ENCODE results near the gene SENP1.

The SENP1 gene

GRCh38 chr12:48017921-48018617 lies 87.8 kb downstream of the SENP1 start:
- Histone ChIP-seq H3F3A (ENCODE audit: low read depth) (no peaks in the 10 kb centered on the region), H4K20me1 (ENCODE audit: insufficient read depth, low read length, poor library complexity, severe bottlenecking) (no peaks in the 10 kb centered on the region), H3K4me2 (ENCODE audit: low read depth, low read length, poor library complexity, severe bottlenecking) (no peak overlapping the region), H3K4me1 (ENCODE audit: insufficient read depth, low read length, poor library complexity, severe bottlenecking) (no peaks in the 10 kb centered on the region), H3K9me2 (replicated peaks; ENCODE audit: low read depth, low read length) (no peaks in the 10 kb centered on the region), H3K79me2 (ENCODE audit: insufficient read depth, low read length) (no peaks in the 10 kb centered on the region), H3K9ac (ENCODE audit: low read depth, low read length, poor library complexity, severe bottlenecking) (no peak overlapping the region), H3K4me3 (ENCODE audit: low read length, poor library complexity, severe bottlenecking) (no peak overlapping the region), H2AFZ (ENCODE audit: low read length) (no peak overlapping the region), H3K36me3 (ENCODE audit: insufficient read depth, low read length) (no peaks in the 10 kb centered on the region), H3K9me3 (ENCODE audit: insufficient read depth, low read depth, low read length) (no peaks in the 10 kb centered on the region), H3K27me3 (ENCODE audit: insufficient read depth, low read length, poor library complexity, severe bottlenecking) (no peaks in the 10 kb centered on the region)
- TF ChIP-seq, protein P1, sequence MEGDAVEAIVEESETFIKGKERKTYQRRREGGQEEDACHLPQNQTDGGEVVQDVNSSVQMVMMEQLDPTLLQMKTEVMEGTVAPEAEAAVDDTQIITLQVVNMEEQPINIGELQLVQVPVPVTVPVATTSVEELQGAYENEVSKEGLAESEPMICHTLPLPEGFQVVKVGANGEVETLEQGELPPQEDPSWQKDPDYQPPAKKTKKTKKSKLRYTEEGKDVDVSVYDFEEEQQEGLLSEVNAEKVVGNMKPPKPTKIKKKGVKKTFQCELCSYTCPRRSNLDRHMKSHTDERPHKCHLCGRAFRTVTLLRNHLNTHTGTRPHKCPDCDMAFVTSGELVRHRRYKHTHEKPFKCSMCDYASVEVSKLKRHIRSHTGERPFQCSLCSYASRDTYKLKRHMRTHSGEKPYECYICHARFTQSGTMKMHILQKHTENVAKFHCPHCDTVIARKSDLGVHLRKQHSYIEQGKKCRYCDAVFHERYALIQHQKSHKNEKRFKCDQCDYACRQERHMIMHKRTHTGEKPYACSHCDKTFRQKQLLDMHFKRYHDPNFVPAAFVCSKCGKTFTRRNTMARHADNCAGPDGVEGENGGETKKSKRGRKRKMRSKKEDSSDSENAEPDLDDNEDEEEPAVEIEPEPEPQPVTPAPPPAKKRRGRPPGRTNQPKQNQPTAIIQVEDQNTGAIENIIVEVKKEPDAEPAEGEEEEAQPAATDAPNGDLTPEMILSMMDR (conservative IDR thresholded peaks at IDR 0.05; ENCODE audit: low read length) = no peak
- no peak for TF ChIP-seq EZH2phosphoT487 (IDR thresholded peaks at IDR 0.05; ENCODE audit: borderline replicate concordance)

DNA sequence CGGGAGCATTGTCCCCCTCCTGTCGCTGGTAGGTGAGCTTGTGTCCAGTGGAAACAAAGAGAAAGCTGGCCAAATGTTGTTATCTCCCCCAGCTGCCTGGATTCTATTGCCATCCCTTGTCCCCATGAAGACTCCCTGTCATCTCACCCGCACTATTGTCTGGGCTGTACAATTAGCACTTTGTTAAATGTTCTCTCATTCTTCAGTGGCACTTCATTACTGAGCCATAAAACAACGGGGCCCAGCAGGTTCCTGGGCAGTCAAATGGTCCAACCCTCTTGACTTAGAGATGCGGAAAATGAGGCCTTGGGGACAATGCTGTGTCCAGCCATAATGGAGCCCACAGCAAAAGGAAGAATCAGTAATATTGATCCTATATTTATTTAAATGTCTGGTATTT lies 88.4 kb downstream of the SENP1 start:
- H3K4me1 ChIP-seq (ENCODE audit: insufficient read depth, low read length, poor library complexity, severe bottlenecking) = no peaks in the 10 kb centered on the region
- no peak overlapping the region for H3K4me3 ChIP-seq (ENCODE audit: low read length, poor library complexity, severe bottlenecking)
- H3K36me3 ChIP-seq (ENCODE audit: insufficient read depth, low read length) = no peaks in the 10 kb centered on the region
- H3K9me3 ChIP-seq (ENCODE audit: insufficient read depth, low read depth, low read length) = no peaks in the 10 kb centered on the region
- H3K4me2 ChIP-seq (ENCODE audit: low read depth, low read length, poor library complexity, severe bottlenecking) = no peak overlapping the region
- H3K9me2 ChIP-seq (replicated peaks; ENCODE audit: low read depth, low read length) = no peaks in the 10 kb centered on the region
- no peak overlapping the region for H2AFZ ChIP-seq (ENCODE audit: low read length)
- H3K27me3 ChIP-seq (ENCODE audit: insufficient read depth, low read length, poor library complexity, severe bottlenecking) = no peaks in the 10 kb centered on the region
- no peak overlapping the region for H3K9ac ChIP-seq (ENCODE audit: low read depth, low read length, poor library complexity, severe bottlenecking)
- no peak for TF ChIP-seq EZH2phosphoT487 (IDR thresholded peaks at IDR 0.05; ENCODE audit: borderline replicate concordance)
- TF ChIP-seq, protein P1 (conservative IDR thresholded peaks at IDR 0.05; ENCODE audit: low read length) = no peak
- H3K79me2 ChIP-seq (ENCODE audit: insufficient read depth, low read length) = no peaks in the 10 kb centered on the region
- no peaks in the 10 kb centered on the region for H4K20me1 ChIP-seq (ENCODE audit: insufficient read depth, low read length, poor library complexity, severe bottlenecking)
- H3F3A ChIP-seq (ENCODE audit: low read depth) = no peaks in the 10 kb centered on the region

GRCh38 chr12:48016373-48017020 lies 89.4 kb downstream of the SENP1 start:
- Histone ChIP-seq H3K36me3 (ENCODE audit: insufficient read depth, low read length) (no peaks in the 10 kb centered on the region), H4K20me1 (ENCODE audit: insufficient read depth, low read length, poor library complexity, severe bottlenecking) (no peaks in the 10 kb centered on the region), H3K4me1 (ENCODE audit: insufficient read depth, low read length, poor library complexity, severe bottlenecking) (no peaks in the 10 kb centered on the region), H3K9me2 (replicated peaks; ENCODE audit: low read depth, low read length) (no peaks in the 10 kb centered on the region), H3K27me3 (ENCODE audit: insufficient read depth, low read length, poor library complexity, severe bottlenecking) (no peaks in the 10 kb centered on the region), H3K79me2 (ENCODE audit: insufficient read depth, low read length) (no peaks in the 10 kb centered on the region), H3K4me2 (ENCODE audit: low read depth, low read length, poor library complexity, severe bottlenecking) (no peak overlapping the region), H3F3A (ENCODE audit: low read depth) (no peaks in the 10 kb centered on the region), H3K9me3 (ENCODE audit: insufficient read depth, low read depth, low read length) (no peaks in the 10 kb centered on the region), H2AFZ (ENCODE audit: low read length) (no peak overlapping the region), H3K4me3 (ENCODE audit: low read length, poor library complexity, severe bottlenecking) (no peak overlapping the region), H3K9ac (ENCODE audit: low read depth, low read length, poor library complexity, severe bottlenecking) (no peak overlapping the region)
- TF ChIP-seq, protein P1 (conservative IDR thresholded peaks at IDR 0.05; ENCODE audit: low read length) = no peak
- no peak for TF ChIP-seq EZH2phosphoT487 (IDR thresholded peaks at IDR 0.05; ENCODE audit: borderline replicate concordance)

Data from Loucy (cell line).